H1 (cell line): ENCODE measurements around the gene SLC25A6. TPM values are rescaled to one million over a fixed set of nuclear protein-coding genes. Genes with fewer than 3 reads are reported as not detected.

Experiments used
- CTCF ChIA-PET: fragments of 300-600 bp; sonication (Branson Sonifier 250); formaldehyde crosslinking; loops from one replicate; lab custom pipeline; 2021; ENCODE audit not compliant: partially characterized antibody; lab: Charles Lee
- POLR2A ChIA-PET: fragments of 300-600 bp; sonication (Branson Sonifier 250); formaldehyde crosslinking; loops from one replicate; lab custom pipeline; 2021; ENCODE audit warnings: inconsistent platforms; ENCODE audit not compliant: partially characterized antibody; lab: Charles Lee
- DNase-seq, 2 experiments: peaks; one replicate each; pipeline versions ENCODE4 v3.0.0 to v3.0.0-alpha.2; 2010 to 2022; ENCODE audit warnings: low spot score in 2 of 2, low read depth in 1 of 2, mixed read lengths in 1 of 2
- FAIRE-seq: peaks from 2 replicates; lab custom pipeline; 2011; peaks lifted over from hg19 to GRCh38; lab: Jason Lieb, UNC
- H2AFZ ChIP-seq: 2 replicates; pipeline ENCODE4 v1.8.1; 2012; ENCODE audit warnings: low read length, inconsistent platforms
- H2AK5ac ChIP-seq: 2 replicates; pipeline ENCODE4 v1.6.1; 2013; ENCODE audit warnings: low read depth, low read length
- H2BK120ac ChIP-seq: replicated peaks from 2 replicates; pipeline ENCODE3; 2013; ENCODE audit warnings: low read depth, low read length, inconsistent platforms
- H2BK12ac ChIP-seq: 2 replicates; pipeline ENCODE4 v1.6.1; 2013; ENCODE audit warnings: low read depth, low read length
- H2BK15ac ChIP-seq: 2 replicates; pipeline ENCODE4 v1.6.1; 2013; ENCODE audit warnings: low read length
- H2BK20ac ChIP-seq: 2 replicates; pipeline ENCODE4 v1.6.1; 2013; ENCODE audit warnings: low read length
- H2BK5ac ChIP-seq: 2 replicates; pipeline ENCODE4 v1.6.1; 2013; ENCODE audit warnings: low read depth, low read length
- H3K14ac ChIP-seq: 2 replicates; pipeline ENCODE4 v1.6.1; 2013; ENCODE audit warnings: inconsistent platforms; ENCODE audit not compliant: insufficient read length
- H3K18ac ChIP-seq: 2 replicates; pipeline ENCODE4 v1.6.1; 2013; ENCODE audit warnings: low read length; ENCODE audit errors: extremely low read depth
- H3K23ac ChIP-seq: 2 replicates; pipeline ENCODE4 v1.6.1; 2013; ENCODE audit warnings: inconsistent platforms; ENCODE audit not compliant: insufficient read length
- H3K23me2 ChIP-seq: 2 replicates; pipeline ENCODE4 v1.6.1; 2013; ENCODE audit warnings: low read depth, low read length
- H3K27ac ChIP-seq: 2 replicates; pipeline ENCODE4 v1.6.1; 2011; ENCODE audit warnings: low read depth, low read length, inconsistent platforms
- H3K27me3 ChIP-seq, 4 experiments: replicated peaks in 1 of 4; 1 replicate in 1 of 4; 2 replicates in 3 of 4; pipeline versions ENCODE4 v1.6.1 to v1.8.1; 2011 to 2013; ENCODE audit warnings: low read length in 3 of 4, mild to moderate bottlenecking in 3 of 4, inconsistent platforms in 2 of 4, mixed read lengths in 2 of 4, moderate library complexity in 1 of 4; ENCODE audit not compliant: control insufficient read depth in 3 of 4, insufficient read depth in 3 of 4; ENCODE audit errors: extremely low read depth in 1 of 4
- H3K36me3 ChIP-seq, 4 experiments: 2 replicates each; pipeline versions ENCODE4 v1.6.1 to v1.8.1; 2011 to 2013; ENCODE audit warnings: mild to moderate bottlenecking in 4 of 4, low read length in 3 of 4, moderate library complexity in 2 of 4, control low read depth in 1 of 4, inconsistent platforms in 1 of 4; ENCODE audit not compliant: insufficient read depth in 4 of 4, control insufficient read depth in 2 of 4
- H3K4ac ChIP-seq: replicated peaks from 2 replicates; pipeline ENCODE3; 2013; ENCODE audit warnings: low read length, low read depth, mixed read lengths, inconsistent platforms; ENCODE audit not compliant: insufficient read length
- H3K4me1 ChIP-seq, 4 experiments: replicated peaks in 1 of 4; 1 replicate in 1 of 4; 2 replicates in 3 of 4; pipeline versions ENCODE4 v1.6.1 to v1.8.1; 2011 to 2013; ENCODE audit warnings: low read length in 3 of 4, inconsistent platforms in 2 of 4, mixed read lengths in 1 of 4; ENCODE audit not compliant: insufficient read depth in 4 of 4, control insufficient read depth in 3 of 4
- H3K4me2 ChIP-seq, 2 experiments: 2 replicates each; pipeline versions ENCODE4 v1.6.1 to v1.8.1; 2011 to 2013; ENCODE audit warnings: low read depth in 2 of 2, low read length in 2 of 2, control low read depth in 1 of 2, inconsistent platforms in 1 of 2, mild to moderate bottlenecking in 1 of 2; ENCODE audit not compliant: insufficient read depth in 1 of 2
- H3K4me3 ChIP-seq, 4 experiments: fragments of 200-600, 300-600 bp in 1 of 4; sonication (generic), shearing (Covaris generic), sonication (Bioruptor Twin) in 1 of 4; 2 replicates each; pipeline versions ENCODE4 v1.5.1 to v1.8.1; 2011 to 2016; ENCODE audit warnings: low read length in 4 of 4, low read depth in 3 of 4, control low read depth in 2 of 4, inconsistent platforms in 2 of 4, mild to moderate bottlenecking in 2 of 4, mixed read lengths in 1 of 4, moderate library complexity in 1 of 4; ENCODE audit not compliant: insufficient read depth in 2 of 4; ENCODE audit errors: extremely low read depth in 1 of 4
- H3K56ac ChIP-seq: replicated peaks from 2 replicates; pipeline ENCODE3; 2013; ENCODE audit warnings: low read depth, mild to moderate bottlenecking, mixed read lengths, low read length, inconsistent platforms; ENCODE audit not compliant: insufficient read length
- H3K79me1 ChIP-seq: 2 replicates; pipeline ENCODE4 v1.6.1; 2013; ENCODE audit warnings: low read depth, low read length, control low read depth
- H3K79me2 ChIP-seq, 2 experiments: 2 replicates each; pipeline versions ENCODE4 v1.6.1 to v1.8.1; 2012 to 2013; ENCODE audit warnings: low read length in 2 of 2, mild to moderate bottlenecking in 2 of 2, inconsistent platforms in 1 of 2; ENCODE audit not compliant: insufficient read depth in 2 of 2, control insufficient read depth in 1 of 2
- H3K9ac ChIP-seq, 4 experiments: replicated peaks in 1 of 4; 1 replicate in 1 of 4; 2 replicates in 3 of 4; pipeline versions ENCODE4 v1.6.1 to v1.8.1; 2011 to 2013; ENCODE audit warnings: low read depth in 3 of 4, low read length in 3 of 4, control low read depth in 2 of 4, mild to moderate bottlenecking in 2 of 4, moderate library complexity in 2 of 4, inconsistent platforms in 1 of 4; ENCODE audit errors: extremely low read depth in 1 of 4
- H3K9me3 ChIP-seq, 2 experiments: 2 replicates each; pipeline versions ENCODE4 v1.6.1 to v1.8.1; 2012 to 2013; ENCODE audit warnings: mild to moderate bottlenecking in 2 of 2, moderate library complexity in 2 of 2, control low read depth in 1 of 2, inconsistent platforms in 1 of 2, low read depth in 1 of 2, low read length in 1 of 2, mixed read lengths in 1 of 2; ENCODE audit not compliant: insufficient read depth in 2 of 2
- H4K20me1 ChIP-seq, 2 experiments: replicated peaks in 1 of 2; 2 replicates each; pipeline versions ENCODE3 to v1.8.1; 2011 to 2013; ENCODE audit warnings: inconsistent platforms in 2 of 2, low read length in 2 of 2, mild to moderate bottlenecking in 1 of 2; ENCODE audit not compliant: insufficient read depth in 2 of 2, control insufficient read depth in 1 of 2
- H4K5ac ChIP-seq: 2 replicates; pipeline ENCODE4 v1.6.1; 2013; ENCODE audit warnings: low read length, low read depth, mixed read lengths, inconsistent platforms; ENCODE audit not compliant: insufficient read length
- H4K8ac ChIP-seq: 2 replicates; pipeline ENCODE4 v1.8.0; 2013; ENCODE audit warnings: mild to moderate bottlenecking, moderate library complexity, low read length, inconsistent platforms; ENCODE audit not compliant: insufficient read depth; ENCODE audit errors: extremely low read depth
- H4K91ac ChIP-seq: replicated peaks from 2 replicates; pipeline ENCODE3; 2013; ENCODE audit warnings: low read length, mixed read lengths, inconsistent platforms; ENCODE audit not compliant: insufficient read length
- EZH2 ChIP-seq: fragments of 200-600 bp; sonication (generic); IDR thresholded peaks from 2 replicates; pipeline ENCODE4 v1.7.1; 2012; ENCODE audit warnings: low read depth, mild to moderate bottlenecking, moderate library complexity, low read length, inconsistent platforms; ENCODE audit not compliant: severe bottlenecking
- KDM5A ChIP-seq: fragments of 200-600 bp; IDR thresholded peaks from 2 replicates; pipeline ENCODE4 v1.7.1; 2012; ENCODE audit warnings: mild to moderate bottlenecking, low read length, inconsistent platforms, mixed read lengths
- SP4 ChIP-seq: IDR thresholded peaks from 2 replicates; pipeline ENCODE4 v1.6.1; 2012; ENCODE audit warnings: low read length, inconsistent platforms
- TBP ChIP-seq: IDR thresholded peaks from 2 replicates; pipeline ENCODE4 v1.6.1; 2011; ENCODE audit warnings: low read depth, low read length, improper control_type of control experiment
- WGBS, 2 experiments: shearing (Covaris generic) in 1 of 2; methylation state at CpG; one replicate each; pipeline versions ENCODE4 v1.1.6 to v1.1.7; 2013 to 2015; ENCODE audit warnings: low lambda C conversion rate in 2 of 2, mixed read lengths in 2 of 2, inconsistent platforms in 1 of 2, low coverage in 1 of 2, missing lambda C conversion rate in 1 of 2; ENCODE audit not compliant: insufficient replicate concordance in 2 of 2, insufficient coverage in 1 of 2, insufficient read length in 1 of 2; ENCODE audit errors: extremely low coverage in 1 of 2, missing lambda C conversion rate in 1 of 2; 5-methylcytosine and 5-hydroxymethylcytosine counted together
- polyA plus RNA-seq, 7 experiments: library from polyadenylated mRNA; depleted of rRNA in 3 of 7; stranded (reverse) in 5 of 7; unstranded in 2 of 7; fragments of >200 nt in 5 of 7; fragments of 200-250 nt in 2 of 7; gene quantifications; 1 replicate in 5 of 7; 2 replicates in 1 of 7; 4 replicates in 1 of 7; pipeline versions ENCODE4 v1.2.1 to v1.2.3, GENCODE V29; 2011 to 2013; ENCODE audit warnings: missing spikeins in 2 of 7, mixed read lengths in 2 of 7
- total RNA-seq: library from RNA; stranded (reverse); fragmentation: NEBNext Ultra II Directional; extraction: Animal tissue kit (Norgen Biotek cat#: 25700); gene quantifications from 2 replicates; pipeline ENCODE4 v1.2.1, GENCODE V29; 2021

The SLC25A6 gene
- total and polyA plus RNA-seq, 2 of the 8 experiments (the other 6 are each of a cell fraction or from before 2014, with no cell fraction given): 487 to 1,220 TPM

DNA sequence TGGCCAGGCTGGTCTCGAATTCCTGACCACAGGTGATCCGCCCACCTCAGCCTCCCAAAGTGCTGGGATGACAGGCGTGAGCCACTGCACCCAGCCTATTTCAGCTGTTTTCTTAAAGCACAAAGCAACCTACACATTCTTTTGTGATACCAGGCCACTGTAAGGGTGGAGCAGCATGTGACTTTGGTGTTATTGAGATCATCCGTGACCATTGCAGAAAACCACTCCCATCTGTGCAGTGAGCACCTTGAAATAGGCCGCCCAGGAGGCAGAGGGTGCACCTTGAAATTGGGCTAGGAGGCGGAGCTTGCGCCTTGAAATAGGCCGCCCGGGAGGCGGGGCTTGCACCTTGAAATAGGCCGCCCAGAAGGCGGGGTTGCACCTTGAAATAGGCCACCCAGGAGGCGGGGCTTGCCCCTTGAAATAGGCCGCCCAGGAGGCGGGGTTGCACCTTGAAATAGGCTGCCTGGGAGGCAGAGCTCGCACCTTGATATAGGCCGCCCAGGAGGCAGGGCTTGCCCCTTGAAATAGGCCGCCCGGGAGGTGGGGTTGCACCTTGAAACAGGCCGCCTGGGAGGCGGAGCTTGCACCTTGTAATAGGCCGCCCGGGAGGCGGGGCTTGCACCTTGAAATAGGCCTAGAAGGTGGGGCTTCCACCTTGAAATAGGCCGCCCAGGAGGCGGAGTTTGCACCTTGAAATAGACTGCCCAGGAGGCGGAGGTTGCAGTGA lies 9.0 kb upstream of the SLC25A6 start:
- no peak overlapping the region for H4K5ac ChIP-seq
- peaks cover 5% of the 10 kb centered on the region for H3K79me1 ChIP-seq
- no peak overlapping the region for H3K23ac ChIP-seq
- TF ChIP-seq SP4 (0 out of 2 replicates have a peak, but pooled peaks have one; percentile 14), TBP (peak; percentile 56), EZH2 (no peak), KDM5A (no peak)
- 54% methylated on average over 27 of the region's 27 CpGs; no CpG with 5 or more reads in 1 of the 2 experiments for WGBS, 2 experiments
- no peak overlapping the region for H3K4ac ChIP-seq
- H4K91ac ChIP-seq: no peak overlapping the region
- H3K4me3 ChIP-seq: no peak overlapping the region
- H3K27me3 ChIP-seq: no peaks in the 10 kb centered on the region
- H3K4me2 ChIP-seq: peak overlapping the region; percentile 25 to 27; a peak in 3 of 4 replicates
- no peak overlapping the region for H3K14ac ChIP-seq
- no peak overlapping the region for H4K8ac ChIP-seq
- peaks cover 9 to 59% (median 34%) of the 10 kb centered on the region in 4 experiments for H3K36me3 ChIP-seq
- H2BK20ac ChIP-seq: no peak overlapping the region
- peak; percentile 66 for FAIRE-seq
- no peak overlapping the region for H2AFZ ChIP-seq
- POLR2A ChIA-PET: no interaction called here
- H3K9ac ChIP-seq: no peak overlapping the region
- no peak overlapping the region for H3K56ac ChIP-seq
- H3K23me2 ChIP-seq: peaks cover 29% of the 10 kb centered on the region; the same call in 1 of the 2 replicates
- H3K9me3 ChIP-seq: no peaks in the 10 kb centered on the region
- no peak overlapping the region for H2BK12ac ChIP-seq
- H3K18ac ChIP-seq: no peak overlapping the region
- peaks cover 0 to 9% (median 3%) of the 10 kb centered on the region in 4 experiments; a peak in 4 of 7 replicates for H3K4me1 ChIP-seq
- H3K79me2 ChIP-seq: peaks cover 0 to 6% of the 10 kb centered on the region in 2 experiments; a peak in 1 of 4 replicates
- H2BK15ac ChIP-seq: no peak overlapping the region
- H2BK120ac ChIP-seq: no peak overlapping the region
- H4K20me1 ChIP-seq: peaks cover 9 to 26% of the 10 kb centered on the region in 2 experiments
- no peak overlapping the region for H3K27ac ChIP-seq
- CTCF ChIA-PET: no interaction called here
- peak; percentile 90 to 91 for DNase-seq
- H2BK5ac ChIP-seq: no peak overlapping the region
- H2AK5ac ChIP-seq: no peak overlapping the region
